Measurements from ENCODE around the gene BFSP2. TPM values are rescaled to one million over a fixed set of nuclear protein-coding genes. Genes with fewer than 3 reads are reported as not detected.

BFSP2 gene
- total and polyA plus RNA-seq, 8 donors, result 0.68 to 2.7 (median 1.4) TPM; not detected in 5

DNA sequence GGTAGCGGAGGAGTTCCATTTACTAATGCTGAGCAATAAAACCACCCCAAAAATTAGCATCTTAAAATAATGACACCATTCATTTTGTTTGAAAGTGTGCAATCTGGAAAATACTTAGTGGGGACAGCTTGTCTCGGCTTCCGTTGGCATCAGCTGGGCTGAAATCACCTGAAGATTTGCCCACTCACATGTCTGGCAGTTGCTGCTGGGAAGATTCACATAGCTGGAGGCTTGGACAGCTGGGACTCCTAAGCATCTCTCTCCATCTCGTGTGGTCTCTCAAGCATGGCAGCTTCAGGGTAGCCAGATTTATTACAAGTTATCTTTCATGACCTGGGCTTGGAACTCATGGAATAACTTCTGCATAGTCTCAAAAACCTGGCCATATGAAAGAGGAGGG is 38.4 kb upstream of the BFSP2 start:
- Histone ChIP-seq H3K4me3 (no peak overlapping the region), H3K36me3 (no peaks in the 10 kb centered on the region), H3K9me3 (peaks cover 0 to under 1% (median 0%) of the 10 kb centered on the region in 4 donors), H3K4me1 (no peaks in the 10 kb centered on the region), H3K27me3 (no peaks in the 10 kb centered on the region), H3K27ac (no peak overlapping the region)
- no peak for DNase-seq
- 77 to 91% (median 85%) methylated on average over 4 of the region's 4 CpGs for WGBS, 5 donors
- TF ChIP-seq POLR2A (IDR thresholded peaks at IDR 0.05) (no peak), POLR2AphosphoS5 (IDR thresholded peaks at IDR 0.05) (no peak), EP300 (IDR thresholded peaks at IDR 0.05) (no peak)
- TF ChIP-seq, protein P1, sequence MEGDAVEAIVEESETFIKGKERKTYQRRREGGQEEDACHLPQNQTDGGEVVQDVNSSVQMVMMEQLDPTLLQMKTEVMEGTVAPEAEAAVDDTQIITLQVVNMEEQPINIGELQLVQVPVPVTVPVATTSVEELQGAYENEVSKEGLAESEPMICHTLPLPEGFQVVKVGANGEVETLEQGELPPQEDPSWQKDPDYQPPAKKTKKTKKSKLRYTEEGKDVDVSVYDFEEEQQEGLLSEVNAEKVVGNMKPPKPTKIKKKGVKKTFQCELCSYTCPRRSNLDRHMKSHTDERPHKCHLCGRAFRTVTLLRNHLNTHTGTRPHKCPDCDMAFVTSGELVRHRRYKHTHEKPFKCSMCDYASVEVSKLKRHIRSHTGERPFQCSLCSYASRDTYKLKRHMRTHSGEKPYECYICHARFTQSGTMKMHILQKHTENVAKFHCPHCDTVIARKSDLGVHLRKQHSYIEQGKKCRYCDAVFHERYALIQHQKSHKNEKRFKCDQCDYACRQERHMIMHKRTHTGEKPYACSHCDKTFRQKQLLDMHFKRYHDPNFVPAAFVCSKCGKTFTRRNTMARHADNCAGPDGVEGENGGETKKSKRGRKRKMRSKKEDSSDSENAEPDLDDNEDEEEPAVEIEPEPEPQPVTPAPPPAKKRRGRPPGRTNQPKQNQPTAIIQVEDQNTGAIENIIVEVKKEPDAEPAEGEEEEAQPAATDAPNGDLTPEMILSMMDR (IDR thresholded peaks at IDR 0.05), result no peak
- intact Hi-C loops (cut with DNase I; ENCODE audit: low total_unique reads), result no loop called here

DNA sequence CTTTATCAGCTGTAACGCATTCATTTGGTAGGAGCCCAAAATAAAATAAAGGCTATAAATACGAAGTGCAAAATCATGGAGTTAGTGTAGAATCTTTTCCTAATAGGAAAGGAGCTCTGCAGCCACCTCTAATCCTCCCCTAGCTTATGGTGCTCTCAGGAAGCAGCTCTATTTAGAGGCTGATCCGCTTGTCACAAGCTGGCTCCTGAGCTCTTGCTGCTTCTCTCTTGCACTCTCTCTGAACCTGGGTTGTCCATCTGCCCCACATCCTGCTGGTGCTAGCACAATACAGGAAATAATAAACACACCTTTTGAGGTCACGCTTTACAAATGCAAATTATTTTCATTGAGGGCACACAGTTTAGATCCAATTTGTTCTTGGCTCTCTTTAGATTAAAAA is 37.3 kb upstream of the BFSP2 start:
- no peaks in the 10 kb centered on the region for H3K9me3 ChIP-seq
- 67 to 82% (median 74%) methylated on average over 4 of the region's 4 CpGs for WGBS, 5 donors
- intact Hi-C loops (cut with DNase I; ENCODE audit: low total_unique reads), result no loop called here
- H3K4me3 ChIP-seq, result no peak overlapping the region
- DNase-seq, result no peak
- H3K27ac ChIP-seq, result no peak overlapping the region
- H3K27me3 ChIP-seq, result no peaks in the 10 kb centered on the region
- H3K36me3 ChIP-seq, result no peaks in the 10 kb centered on the region
- TF ChIP-seq POLR2AphosphoS5 (IDR thresholded peaks at IDR 0.05) (no peak), POLR2A (IDR thresholded peaks at IDR 0.05) (no peak), EP300 (IDR thresholded peaks at IDR 0.05) (no peak)
- TF ChIP-seq, protein P1 (IDR thresholded peaks at IDR 0.05), result no peak
- H3K4me1 ChIP-seq, result no peaks in the 10 kb centered on the region

DNA sequence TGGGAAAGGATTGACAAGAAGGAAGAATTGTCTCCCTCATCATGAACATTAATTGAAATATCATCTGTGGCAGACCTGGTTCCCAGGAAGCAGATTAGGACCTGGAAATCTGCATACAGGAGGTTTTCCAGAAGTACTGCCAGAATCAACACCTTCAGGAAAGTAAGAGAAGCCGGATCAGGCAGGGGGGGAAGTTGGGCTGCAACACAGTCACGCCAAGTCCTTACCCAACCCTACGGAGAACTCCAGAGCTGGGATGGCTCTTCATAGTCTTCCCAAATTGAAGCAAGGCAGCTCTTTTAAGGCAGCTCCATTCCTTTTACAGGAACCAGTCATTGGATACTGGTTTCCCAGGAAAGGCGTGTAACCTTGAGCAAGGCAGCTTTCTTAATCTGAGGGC is 35.2 kb upstream of the BFSP2 start:
- intact Hi-C loops (cut with DNase I; ENCODE audit: low total_unique reads), result no loop called here
- 86 to 98% (median 91%) methylated on average over 4 of the region's 4 CpGs for WGBS, 5 donors

DNA sequence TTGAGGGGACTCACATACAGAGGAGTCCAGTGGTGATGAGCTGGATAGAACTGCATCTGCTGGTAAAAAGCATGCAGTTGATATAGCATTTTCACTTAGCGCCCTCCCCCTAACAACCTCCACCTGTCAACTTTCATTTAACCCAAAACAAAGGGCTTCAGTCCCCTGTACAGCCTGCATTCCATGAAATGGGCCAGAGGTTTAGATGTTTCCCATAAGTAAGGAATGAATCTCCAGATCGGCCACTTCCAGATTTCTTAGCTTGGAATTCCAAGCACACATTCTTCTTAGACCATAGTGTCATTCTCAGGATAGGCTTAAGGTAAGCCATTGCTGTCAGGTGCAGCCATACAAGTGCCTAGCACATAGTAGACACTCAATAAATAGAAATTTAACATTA is 32.9 kb upstream of the BFSP2 start:
- DNase-seq, result no peak
- Histone ChIP-seq H3K36me3 (no peaks in the 10 kb centered on the region), H3K27me3 (no peaks in the 10 kb centered on the region), H3K9me3 (no peaks in the 10 kb centered on the region), H3K4me1 (no peaks in the 10 kb centered on the region), H3K4me3 (no peak overlapping the region), H3K27ac (no peak overlapping the region)
- intact Hi-C loops (cut with DNase I; ENCODE audit: low total_unique reads), result no loop called here
- TF ChIP-seq, protein P1 (IDR thresholded peaks at IDR 0.05), result no peak
- TF ChIP-seq POLR2A (IDR thresholded peaks at IDR 0.05) (no peak), POLR2AphosphoS5 (IDR thresholded peaks at IDR 0.05) (no peak), EP300 (IDR thresholded peaks at IDR 0.05) (no peak)
- WGBS, 5 donors, result 87 to 99% (median 97%) methylated on average over 2 of the region's 2 CpGs

More for the DNA sequence above, 35.2 kb upstream of the BFSP2 start:
- TF ChIP-seq EP300 (IDR thresholded peaks at IDR 0.05), result no peak
- no peak for TF ChIP-seq POLR2AphosphoS5 (IDR thresholded peaks at IDR 0.05)
- DNase-seq, result no peak
- Histone ChIP-seq H3K4me3 (no peak overlapping the region), H3K36me3 (no peaks in the 10 kb centered on the region), H3K4me1 (no peaks in the 10 kb centered on the region), H3K9me3 (no peaks in the 10 kb centered on the region), H3K27ac (no peak overlapping the region), H3K27me3 (no peaks in the 10 kb centered on the region)

DNA sequence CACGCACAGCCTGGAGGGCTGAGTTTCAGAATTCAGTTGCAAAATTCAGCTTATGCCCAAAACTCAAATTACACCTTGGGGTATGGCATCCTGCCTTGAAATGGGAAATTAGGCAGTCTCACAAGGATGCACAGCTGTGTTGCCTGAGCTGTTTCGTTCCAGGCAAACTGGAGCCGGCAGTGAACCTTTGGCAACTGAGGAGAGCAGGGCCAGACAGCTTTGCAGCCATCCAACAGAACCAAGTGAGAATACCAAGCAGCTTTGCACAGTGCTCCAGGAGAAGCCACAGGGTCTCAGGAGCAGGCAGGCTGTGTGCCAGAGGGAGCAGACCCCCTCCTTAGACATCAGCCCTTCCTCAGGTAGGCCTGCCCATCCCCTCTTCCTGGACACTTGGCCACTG is 32.5 kb upstream of the BFSP2 start:
- 81 to 97% (median 91%) methylated on average over 3 of the region's 3 CpGs for WGBS, 5 donors
- DNase-seq, result no peak
- H3K27ac ChIP-seq, result no peak overlapping the region
- no peaks in the 10 kb centered on the region for H3K4me1 ChIP-seq
- no peaks in the 10 kb centered on the region for H3K36me3 ChIP-seq
- intact Hi-C loops (cut with DNase I; ENCODE audit: low total_unique reads), result no loop called here
- no peaks in the 10 kb centered on the region for H3K27me3 ChIP-seq
- no peaks in the 10 kb centered on the region for H3K9me3 ChIP-seq
- TF ChIP-seq, protein P1 (IDR thresholded peaks at IDR 0.05), result no peak
- TF ChIP-seq POLR2AphosphoS5 (IDR thresholded peaks at IDR 0.05), result no peak
- H3K4me3 ChIP-seq, result no peak overlapping the region
